ENCODE data around the gene PPP2R2D.

DNA sequence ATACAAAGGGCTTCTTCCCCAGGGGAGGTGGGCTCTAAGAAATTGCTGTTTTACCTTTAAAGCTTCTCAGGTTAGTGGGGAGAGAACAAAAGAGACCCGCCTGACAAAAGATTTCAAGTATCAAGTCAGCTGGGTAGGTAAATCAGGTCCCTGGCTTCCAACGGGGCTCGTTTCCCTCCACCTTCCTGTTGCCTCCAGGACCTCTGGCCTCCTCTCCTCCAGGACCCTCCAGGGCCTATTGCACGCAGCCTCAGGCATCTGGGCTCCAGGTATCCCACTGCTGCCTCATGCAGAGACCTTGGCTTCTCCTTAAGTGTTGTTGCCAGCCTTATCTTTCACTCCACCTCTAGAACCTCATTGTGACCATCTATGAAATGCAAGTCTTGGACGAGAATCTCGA lies 78.0 kb downstream of the PPP2R2D start:
- no peak for TF ChIP-seq ZFX (IDR thresholded peaks at IDR 0.05)
- TF ChIP-seq, protein P1, sequence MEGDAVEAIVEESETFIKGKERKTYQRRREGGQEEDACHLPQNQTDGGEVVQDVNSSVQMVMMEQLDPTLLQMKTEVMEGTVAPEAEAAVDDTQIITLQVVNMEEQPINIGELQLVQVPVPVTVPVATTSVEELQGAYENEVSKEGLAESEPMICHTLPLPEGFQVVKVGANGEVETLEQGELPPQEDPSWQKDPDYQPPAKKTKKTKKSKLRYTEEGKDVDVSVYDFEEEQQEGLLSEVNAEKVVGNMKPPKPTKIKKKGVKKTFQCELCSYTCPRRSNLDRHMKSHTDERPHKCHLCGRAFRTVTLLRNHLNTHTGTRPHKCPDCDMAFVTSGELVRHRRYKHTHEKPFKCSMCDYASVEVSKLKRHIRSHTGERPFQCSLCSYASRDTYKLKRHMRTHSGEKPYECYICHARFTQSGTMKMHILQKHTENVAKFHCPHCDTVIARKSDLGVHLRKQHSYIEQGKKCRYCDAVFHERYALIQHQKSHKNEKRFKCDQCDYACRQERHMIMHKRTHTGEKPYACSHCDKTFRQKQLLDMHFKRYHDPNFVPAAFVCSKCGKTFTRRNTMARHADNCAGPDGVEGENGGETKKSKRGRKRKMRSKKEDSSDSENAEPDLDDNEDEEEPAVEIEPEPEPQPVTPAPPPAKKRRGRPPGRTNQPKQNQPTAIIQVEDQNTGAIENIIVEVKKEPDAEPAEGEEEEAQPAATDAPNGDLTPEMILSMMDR (conservative IDR thresholded peaks at IDR 0.05), result no peak

Measured in C4-2B (cell line).